ENCODE results near the gene RAB40A.

DNA sequence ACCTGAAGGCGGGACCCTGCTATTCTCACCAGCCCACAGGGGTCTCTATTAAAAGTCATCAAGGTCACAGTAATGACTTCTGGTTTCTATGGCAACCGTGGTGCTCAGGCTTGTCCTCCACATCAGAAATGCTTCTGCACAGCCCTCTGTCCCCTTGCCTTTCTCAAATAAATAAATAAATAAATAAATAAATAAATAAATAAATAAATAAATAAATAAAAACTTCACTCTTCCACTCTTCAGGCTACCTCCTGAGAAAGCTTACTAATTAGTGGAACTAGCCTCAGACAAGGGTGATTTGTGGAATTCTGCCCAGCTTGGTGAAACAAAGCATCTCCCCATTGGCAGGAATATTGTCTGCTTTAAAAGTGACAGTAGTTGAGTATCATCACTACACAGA lies 5.5 kb upstream of the RAB40A start:
- TF ChIP-seq NFYB (IDR thresholded peaks at IDR 0.05; ENCODE audit: insufficient read depth, low read depth, low read length) = no peak
- no peak for TF ChIP-seq ZNF274 (IDR thresholded peaks at IDR 0.05; ENCODE audit: insufficient read depth, insufficient read length)
- TF ChIP-seq ESRRA (IDR thresholded peaks at IDR 0.05; ENCODE audit: low read length) = no peak
- TF ChIP-seq, protein P1, sequence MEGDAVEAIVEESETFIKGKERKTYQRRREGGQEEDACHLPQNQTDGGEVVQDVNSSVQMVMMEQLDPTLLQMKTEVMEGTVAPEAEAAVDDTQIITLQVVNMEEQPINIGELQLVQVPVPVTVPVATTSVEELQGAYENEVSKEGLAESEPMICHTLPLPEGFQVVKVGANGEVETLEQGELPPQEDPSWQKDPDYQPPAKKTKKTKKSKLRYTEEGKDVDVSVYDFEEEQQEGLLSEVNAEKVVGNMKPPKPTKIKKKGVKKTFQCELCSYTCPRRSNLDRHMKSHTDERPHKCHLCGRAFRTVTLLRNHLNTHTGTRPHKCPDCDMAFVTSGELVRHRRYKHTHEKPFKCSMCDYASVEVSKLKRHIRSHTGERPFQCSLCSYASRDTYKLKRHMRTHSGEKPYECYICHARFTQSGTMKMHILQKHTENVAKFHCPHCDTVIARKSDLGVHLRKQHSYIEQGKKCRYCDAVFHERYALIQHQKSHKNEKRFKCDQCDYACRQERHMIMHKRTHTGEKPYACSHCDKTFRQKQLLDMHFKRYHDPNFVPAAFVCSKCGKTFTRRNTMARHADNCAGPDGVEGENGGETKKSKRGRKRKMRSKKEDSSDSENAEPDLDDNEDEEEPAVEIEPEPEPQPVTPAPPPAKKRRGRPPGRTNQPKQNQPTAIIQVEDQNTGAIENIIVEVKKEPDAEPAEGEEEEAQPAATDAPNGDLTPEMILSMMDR (IDR thresholded peaks at IDR 0.05 in 2 of 3, conservative IDR thresholded peaks at IDR 0.05 in 1 of 3; ENCODE audit: control insufficient read depth in 2 of 3, extremely low read depth in 1 of 3, insufficient read depth in 1 of 3, low read depth in 3 of 3, low read length in 3 of 3) = no peak
- TF ChIP-seq POLR2AphosphoS5 (IDR thresholded peaks at IDR 0.05; ENCODE audit: low read length) = no peak
- no peak for TF ChIP-seq NFIC (IDR thresholded peaks at IDR 0.05; ENCODE audit: low read depth, low read length)
- TF ChIP-seq CBX5 (IDR thresholded peaks at IDR 0.05; ENCODE audit: low read depth) = no peak

All from GM12878 (cell line).